Inflammatory macrophage treated with lipopolysaccharide for 1 hour (primary cell): ENCODE measurements around the gene TTLL5.
"Not testable (repeated sequence)": the region's sequence is repeated elsewhere in the genome, so short reads cannot be mapped to it uniquely, and the experiment has no call there.

Source experiments
- DNase-seq, 2 donors: peaks; one replicate each; pipeline ENCODE4 v3.0.0-alpha.2; 2020 to 2022

The TTLL5 gene

DNA sequence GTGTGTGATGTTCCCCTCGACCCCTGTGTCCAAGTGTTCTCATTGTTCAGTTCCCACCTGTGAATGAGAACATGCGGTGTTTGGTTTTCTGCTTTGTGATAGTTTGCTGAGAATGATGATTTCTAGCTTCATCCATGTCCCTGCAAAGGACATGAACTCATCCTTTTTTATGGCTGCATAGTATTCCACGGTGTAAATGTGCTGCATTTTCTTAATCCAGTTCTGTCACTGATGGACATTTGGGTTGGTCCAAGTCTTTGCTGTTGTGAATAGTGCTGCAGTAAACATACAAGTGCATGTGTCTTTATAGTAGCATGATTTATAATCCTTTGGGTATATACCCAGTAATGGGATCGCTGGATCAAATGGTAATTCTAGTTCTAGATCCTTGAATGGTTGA is 259.4 kb downstream of the TTLL5 start:
- not testable (repeated sequence) for DNase-seq

DNA sequence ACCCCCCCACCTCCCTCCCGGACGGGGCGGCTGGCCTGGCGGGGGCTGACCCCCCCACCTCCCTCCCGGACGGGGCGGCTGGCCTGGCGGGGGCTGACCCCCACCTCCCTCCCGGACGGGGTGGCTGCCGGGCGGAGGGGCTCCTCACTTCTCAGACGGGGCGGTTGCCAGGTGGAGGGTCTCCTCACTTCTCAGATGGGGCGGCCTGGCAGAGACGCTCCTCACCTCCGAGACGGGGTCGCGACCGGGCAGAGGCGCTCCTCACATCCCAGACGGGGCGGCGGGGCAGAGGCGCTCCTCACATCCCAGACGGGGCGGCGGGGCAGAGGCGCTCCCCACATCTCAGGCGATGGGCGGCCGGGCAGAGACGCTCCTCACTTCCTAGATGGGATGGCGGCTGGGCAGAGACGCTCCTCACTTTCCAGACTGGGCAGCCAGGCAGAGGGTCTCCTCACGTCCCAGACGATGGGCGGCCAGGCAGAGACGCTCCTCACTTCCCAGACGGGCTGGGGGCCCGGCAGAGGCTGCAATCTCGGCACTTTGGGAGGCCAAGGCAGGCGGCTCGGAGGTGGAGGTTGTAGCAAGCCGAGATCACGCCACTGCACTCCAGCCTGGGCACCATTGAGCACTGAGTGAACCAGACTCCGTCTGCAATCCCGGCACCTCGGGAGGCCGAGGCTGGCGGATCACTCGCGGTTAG is 264.2 kb downstream of the TTLL5 start:
- not testable (repeated sequence) for DNase-seq

DNA sequence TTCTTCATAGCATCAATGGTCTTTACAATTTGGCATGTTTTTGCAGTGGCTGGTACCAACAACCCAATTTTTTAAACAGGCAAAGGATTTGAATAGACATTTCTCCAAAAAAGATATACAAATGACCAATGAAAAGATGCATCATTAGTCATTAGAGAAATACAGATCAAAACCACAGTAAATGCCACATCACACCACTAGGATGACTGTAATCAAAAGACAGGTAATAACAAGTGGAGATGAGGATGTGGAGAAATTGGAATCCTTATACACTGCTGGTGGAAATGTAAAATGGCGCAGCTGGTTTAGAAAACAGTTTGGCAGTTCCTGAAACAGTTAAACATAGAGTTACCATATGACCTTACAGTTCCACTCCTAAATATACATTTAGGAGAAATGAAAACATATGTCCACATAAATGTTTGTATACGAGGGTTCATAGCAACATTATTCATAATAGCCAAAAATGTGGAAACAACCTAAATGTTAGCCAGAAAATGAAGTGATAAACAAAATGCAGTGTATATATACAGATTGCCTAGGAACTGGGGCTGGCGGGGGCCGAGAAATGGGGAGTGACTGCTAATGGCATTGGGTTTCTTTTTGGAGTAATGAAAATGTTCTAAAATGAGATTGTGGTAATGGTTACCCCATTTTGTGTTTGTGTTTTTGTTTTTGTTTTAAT is 265.5 kb downstream of the TTLL5 start:
- DNase-seq: no peak

DNA sequence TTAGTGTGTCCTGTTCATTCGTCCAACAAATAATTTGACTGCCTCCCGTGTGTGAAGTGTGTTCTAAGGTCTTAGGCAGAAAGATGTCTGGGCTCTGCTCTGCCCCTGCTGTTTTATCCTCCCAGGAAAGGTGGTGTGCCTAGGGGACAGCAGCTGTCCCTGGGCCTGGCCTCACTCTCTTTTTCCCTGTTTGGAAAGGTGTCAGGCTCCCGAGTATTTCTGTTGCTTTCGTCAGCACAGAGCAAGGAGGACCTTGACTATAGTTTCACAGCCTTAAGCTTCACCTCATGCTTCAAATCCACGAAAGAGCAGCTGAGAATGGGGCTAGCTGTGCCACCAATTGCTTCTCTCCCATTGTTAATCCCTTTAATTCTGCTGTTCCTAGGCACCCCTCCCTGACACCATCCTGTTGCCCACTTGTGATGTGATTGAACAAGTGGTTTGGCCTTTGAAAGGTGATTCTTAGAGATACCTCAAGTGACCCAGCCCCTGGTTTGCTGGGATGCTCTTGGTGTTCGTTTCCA is 266.6 kb downstream of the TTLL5 start:
- DNase-seq: no peak

DNA sequence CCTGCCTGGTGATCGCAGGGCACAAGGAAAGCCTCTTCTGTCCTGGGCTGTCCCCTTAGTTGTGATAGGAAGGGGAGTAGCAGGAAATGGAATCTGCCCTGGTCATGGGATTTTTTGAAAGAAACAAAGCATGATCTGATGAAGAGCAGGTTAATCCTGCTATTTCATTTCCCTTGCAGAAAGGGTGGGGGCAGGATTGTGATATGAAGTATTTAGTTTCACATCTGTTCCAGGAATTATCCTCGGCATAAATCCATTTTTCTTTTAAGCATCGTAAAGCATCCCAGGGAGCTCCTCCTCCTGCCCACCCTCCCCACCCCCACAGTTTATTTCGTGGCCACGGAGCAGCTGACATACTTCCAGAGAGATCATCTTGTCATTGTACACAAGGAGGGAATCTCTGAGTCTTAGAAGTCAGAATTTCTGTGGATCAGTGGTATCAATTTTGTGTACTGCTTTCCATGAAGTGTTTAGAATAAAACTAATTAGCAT is 267.7 kb downstream of the TTLL5 start:
- DNase-seq: no peak

DNA sequence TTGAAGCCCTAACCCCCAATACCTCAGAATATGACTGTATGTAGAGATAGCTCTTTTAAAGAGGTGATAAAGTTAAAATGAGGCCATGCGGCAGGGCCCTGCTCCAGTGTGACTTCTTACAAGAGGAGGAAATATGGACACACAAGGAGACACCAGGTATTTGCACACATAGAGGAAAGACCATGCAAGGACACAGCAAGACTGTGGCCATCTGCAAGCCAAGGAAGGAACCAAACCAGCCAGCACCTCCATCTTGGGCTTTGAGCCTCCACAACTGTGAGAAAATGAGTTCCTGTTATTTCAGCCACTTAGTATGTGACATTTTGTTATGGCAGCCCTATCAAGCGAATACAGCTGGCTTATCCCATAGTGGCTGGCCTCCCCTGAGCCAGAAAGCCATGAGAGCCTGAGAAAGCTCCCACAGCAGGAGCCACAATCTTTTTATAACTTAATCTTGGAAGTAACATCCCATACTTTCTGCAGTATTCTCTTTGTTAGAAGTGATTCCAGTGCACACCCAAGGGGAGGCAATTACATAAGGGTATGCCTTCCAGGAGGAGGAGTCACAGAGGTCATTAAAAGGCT is 272.8 kb downstream of the TTLL5 start:
- DNase-seq: no peak

DNA sequence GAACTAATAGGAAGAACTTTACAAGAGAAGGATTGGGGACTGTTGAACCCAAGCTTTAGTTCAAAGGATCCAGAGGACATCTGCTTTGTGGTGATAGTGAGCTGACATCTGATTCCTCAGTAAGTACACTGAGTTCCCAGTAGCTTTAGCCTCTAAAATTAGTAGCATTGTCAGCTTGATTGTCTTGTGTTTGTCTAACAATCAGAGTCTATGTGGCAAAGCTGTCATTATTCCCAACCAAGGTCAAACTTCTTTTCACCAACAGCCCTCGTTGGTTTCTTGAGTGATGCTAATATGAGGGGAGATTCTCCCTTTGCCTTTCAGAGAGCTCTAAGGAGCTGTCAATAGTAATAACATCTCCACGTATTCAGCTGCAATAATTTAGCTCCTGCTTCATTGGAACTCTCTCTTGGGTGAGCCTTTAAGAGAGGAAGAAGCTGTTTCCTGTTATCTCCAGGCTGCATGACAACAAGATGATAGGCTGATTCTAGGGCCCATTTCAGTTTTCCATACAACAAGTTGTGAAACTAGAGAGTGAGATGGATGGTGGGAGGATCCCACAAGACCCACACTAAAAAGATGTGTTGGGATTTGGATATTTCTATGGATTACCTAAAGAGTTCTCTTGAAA is 274.1 kb downstream of the TTLL5 start:
- no peak for DNase-seq

DNA sequence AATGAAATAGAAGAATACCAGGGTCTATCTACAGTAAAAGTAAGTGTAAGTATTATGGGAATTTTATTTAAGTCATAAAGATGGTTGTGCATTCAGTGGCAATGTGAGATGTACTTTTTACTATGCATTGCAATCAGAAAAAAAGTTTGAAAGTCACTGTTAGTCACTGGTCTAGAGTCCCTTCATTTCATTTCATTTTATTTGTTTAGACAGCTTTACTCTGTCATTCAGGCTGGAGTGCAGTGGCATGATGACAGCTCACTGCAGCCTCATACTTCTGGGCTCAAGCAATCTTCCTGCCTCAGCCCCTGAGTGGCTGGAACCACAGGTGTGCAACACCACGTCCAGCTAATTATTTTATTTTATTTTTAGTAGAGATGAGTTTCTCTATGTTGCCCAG is 278.2 kb downstream of the TTLL5 start:
- DNase-seq: no peak

DNA sequence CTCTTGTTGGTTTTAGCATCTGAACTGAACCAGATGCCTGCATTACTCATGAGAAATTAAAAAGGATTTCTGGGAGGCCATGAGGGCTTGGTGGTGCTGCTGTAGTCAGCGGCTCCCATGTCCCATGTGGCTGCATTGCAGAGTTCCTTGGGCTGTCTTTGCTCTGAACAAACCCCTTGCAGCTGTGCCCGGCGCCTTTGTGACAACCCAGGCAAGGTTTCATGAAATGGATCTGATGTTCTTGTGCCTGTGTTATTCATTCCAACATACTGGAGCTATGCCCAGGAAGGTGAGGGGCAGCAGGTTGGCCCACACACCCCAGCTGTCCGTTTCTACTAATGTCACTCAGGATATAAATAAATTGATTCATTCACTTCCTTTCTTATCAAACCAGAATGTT is 280.0 kb downstream of the TTLL5 start:
- no peak for DNase-seq

DNA sequence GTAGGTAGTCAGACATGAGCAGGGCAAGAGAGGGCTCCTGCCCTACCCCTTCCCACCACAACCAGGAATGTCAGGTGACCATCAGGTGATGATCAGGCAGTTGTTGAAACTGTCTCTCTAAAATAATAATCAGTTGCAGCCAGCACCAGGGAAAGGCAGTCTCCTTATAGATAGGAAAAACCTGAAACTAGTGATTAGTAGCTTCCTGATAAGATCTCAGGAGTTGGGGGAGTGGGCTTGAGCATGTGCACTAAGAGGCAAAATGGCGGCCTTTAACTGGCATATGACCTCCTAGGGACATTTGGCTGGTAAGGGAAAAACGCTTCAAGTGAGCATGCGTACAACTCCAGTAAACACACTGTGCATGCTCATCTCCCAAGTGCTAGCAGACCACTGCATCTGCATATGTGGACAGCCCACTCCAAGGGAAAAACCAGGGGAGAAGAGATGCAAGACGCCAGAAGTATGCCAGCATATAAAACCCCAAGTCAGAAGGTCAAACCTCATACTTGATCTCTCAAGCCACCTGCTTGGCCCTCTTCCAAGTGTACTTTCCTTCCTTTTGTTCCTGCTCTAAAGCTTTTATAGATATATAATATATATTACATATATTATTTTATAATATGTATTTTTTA is 283.7 kb downstream of the TTLL5 start:
- no peak for DNase-seq

DNA sequence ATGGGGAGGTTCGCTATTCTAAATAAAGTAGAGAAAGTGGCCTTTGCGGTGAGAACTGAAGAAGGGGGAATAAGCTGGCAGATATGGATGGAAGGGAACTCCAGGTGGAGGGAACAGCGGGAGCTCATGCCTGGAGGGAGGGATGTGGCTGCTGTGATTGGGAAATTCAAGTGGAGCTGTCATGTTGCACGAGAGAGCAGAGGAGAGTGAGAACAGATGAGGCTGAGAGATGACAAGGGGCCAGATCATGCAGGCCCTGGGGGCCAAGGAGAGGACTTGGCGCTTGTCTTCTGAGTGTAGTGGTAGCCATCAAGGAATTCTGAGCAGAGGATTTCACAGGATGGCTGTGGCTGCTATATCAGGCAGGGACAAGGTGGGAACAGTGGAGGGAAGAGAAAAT is 285.7 kb downstream of the TTLL5 start:
- DNase-seq: no peak

DNA sequence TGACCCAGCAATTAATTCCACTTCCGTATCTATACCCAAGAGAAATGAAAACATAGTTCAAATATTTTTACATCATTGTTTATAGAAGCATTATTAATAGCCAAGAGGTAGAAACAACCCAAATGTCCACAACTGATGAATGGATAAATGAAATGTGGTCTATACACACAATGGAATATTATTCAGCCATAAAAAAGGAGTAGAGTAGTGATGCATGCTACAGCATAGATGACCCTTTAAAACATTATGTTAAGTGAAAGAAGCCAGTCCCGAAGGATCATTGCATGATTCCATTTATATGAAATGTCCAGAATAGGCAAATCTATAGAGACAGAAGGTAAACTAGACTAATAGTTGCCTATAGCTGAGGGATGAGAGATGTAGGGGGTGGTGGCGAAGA is 291.4 kb downstream of the TTLL5 start:
- DNase-seq: no peak

DNA sequence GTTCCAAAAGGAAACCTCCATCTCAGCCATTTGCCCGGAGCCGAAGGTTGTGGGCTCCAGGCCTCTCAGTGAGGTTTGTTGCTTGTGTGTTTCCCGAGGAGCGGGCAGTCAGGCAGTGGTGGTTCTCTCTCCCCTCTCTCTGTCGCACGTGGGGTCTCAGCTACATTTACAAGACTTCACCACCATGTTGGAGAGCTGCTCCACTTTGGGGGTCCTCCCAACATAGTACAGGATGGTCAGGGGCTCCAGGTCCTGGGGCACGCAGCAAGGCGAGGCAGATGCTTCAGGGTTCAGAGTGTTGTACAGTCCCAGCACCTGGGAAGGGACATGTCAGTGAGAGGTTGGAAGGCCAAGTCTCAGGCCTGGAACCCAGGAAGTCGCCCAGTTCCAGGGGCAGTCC is 298.0 kb downstream of the TTLL5 start:
- DNase-seq: no peak

DNA sequence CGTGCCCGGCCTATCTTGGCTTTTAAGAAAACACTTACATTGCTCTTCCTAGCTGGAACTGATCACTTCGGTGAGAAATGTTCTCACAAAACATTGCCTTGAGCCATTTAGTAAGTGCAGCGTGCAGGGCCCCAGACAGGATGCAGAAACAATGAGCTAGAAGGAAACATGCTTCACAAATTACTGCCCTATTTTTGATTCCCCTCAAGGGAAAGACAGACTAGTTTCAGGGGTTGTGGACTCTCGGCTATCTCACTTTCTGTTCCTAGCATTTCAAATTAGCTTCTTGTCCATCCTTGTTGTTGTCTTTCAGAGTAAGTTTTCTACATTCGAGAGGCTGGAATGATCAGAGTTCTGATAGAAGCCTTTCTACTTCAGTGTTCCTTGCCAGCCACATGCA is 299.2 kb downstream of the TTLL5 start:
- no peak for DNase-seq

DNA sequence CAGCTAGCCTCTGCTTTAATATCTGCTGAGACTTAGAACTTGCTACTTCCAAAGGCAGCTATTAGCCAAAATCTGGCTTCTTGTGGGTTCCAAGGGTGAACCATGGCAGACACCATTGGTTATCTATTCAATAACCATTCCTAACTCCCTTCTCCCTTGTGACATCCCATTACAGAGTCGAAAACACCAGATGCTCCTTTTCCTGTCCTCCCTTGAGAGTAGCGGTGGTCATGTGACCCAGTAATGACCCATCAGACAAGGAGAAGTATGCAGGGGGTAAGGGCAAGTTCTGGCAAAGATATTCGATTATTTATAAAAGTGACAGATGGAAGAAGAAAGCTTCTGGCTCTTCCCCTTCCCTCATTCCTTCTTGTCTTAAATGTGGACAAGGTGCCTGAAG is 300.6 kb downstream of the TTLL5 start:
- no peak for DNase-seq

DNA sequence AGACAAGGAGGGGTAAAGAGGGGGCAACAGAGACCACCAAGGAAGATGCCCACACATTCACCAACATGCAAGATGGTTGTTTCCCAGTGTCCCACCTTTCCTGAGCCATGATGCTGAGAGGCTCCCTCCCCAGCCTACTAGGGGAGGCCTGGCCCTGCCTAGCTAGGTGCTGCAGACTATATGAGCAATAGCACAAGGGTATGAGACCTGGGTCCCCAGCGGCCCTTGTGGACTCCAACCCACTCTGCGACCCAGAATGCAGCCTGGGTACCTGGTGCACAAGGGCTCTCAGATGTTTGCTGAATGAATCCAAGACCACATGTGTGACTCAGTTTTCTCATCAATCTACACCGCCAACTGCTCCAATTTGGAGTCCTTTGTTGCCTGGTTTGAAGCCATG is 306.8 kb downstream of the TTLL5 start:
- no peak for DNase-seq

DNA sequence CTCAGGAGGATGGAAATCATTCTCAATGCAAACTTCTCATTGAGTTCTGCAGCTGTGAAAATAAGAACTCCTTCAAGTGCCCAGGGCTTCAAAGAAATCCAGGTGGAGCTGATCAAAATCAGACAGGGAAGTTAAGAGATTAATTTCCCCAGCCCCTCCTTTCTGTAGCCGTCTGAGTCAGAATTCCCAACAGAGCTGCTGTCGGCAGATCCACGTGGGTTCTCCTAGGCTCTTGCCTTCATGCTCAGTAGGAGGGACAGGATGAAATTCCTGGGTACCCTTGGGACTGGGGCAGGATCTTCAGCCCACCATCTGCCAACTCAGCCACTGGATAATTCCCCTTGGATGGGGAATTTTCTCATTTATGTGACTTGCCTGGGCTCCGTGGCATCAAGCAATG is 307.4 kb downstream of the TTLL5 start:
- no peak for DNase-seq

DNA sequence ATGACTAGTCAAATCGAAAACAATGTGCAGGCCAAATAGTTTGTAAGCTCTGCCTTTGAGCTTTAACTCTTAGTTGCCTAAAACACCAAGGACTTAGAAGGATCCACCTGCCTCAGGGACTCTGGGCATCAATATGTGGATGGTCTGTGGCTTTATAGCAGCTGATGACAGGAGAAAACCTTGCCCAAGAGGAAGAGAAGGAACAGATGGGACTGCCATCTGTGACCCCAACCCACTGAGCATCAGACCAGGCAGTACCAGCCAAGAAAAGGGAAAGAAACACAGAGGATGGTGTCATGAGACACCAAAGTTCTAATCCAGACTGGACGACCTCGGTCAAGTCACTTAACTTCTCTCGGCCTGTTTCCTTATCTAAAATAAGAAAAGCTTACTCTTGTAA is 308.1 kb downstream of the TTLL5 start:
- no peak for DNase-seq

DNA sequence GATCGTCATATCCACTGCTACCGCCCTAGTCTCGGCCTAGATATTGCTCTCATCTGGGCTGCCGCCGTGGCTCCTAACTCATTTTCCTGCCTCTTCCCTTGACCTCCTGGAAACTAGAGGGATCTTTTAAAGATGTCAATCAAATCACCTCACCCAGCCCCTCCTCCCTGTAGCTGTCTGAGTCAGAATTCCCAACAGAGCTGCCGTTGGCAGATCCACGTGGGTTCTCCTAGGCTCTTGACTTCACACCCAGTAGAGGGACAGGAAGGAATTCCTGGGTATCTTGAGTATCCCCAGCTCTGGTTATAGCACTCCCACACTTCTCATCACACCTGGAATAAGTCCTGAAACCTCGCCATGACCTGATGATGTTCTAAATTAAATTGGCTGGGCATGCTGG is 308.8 kb downstream of the TTLL5 start:
- DNase-seq: no peak

DNA sequence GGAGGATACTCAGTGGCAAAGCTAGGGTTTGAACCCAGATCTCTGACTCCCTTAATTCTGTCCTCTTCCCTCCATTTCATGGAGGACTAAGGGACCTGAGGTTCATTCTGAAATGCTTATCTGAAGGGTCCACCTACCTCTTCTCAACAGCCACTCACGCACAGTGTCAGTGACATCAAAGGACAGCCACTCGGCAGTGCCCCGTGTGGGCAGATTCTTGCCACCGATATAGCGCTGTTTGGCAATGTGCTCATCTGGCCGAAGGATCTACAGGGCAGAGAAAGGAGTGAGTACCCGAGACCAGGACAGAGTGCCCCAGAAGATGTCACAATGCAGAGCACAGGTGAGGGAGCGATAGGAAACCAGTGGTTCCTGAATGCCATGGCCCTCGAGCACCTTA is 309.9 kb downstream of the TTLL5 start:
- DNase-seq: no peak

DNA sequence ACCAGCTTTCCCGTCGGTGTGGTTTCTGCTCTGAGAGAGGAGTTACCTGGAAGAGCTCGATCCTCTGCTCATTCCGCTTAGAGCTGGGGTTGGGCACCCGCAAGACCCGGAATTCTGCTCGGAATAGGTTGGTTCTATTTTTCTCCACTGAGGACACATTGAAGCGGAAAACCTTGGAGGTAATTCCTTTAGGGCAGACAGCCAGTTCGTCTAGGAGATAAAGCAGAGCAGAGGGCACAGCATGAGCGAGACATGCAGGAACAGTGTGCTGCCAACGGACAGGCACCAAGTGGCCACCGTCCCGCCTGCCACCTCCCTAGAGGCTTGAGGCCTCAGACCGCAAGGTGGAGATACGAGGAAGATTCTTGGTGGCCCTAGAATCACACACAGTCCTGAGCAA is 310.5 kb downstream of the TTLL5 start:
- no peak for DNase-seq

DNA sequence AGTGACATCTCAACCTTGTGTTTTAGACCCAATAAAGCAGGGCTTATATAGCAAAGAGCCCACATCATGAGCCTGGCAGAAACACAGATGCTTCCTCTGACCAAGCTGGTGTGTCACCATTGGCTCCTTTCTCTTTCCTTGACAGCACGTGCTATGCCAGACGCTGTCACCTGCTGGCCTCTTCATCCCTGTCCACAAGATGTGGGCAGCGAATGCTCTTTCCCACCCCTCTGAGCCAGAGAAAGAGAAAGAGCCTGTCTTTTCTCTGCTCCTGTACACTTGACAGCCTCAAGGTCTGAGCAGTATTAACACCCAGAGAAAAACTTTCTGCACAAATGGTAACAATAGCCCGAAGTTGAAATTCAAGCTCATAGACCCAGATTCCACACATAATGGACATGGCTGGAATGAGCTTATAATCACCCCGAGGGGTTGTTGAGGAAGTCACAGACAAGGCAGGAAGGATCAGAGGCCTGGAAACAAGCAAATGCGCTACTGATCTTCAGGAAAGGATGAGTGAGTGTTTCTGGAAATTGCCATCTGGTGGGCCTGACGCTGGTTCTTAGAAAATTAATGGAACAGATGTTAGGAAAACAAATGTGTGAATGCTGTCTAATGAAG is 311.9 kb downstream of the TTLL5 start:
- no peak for DNase-seq
